ENCODE data around the gene ABR.

Gene ABR

DNA sequence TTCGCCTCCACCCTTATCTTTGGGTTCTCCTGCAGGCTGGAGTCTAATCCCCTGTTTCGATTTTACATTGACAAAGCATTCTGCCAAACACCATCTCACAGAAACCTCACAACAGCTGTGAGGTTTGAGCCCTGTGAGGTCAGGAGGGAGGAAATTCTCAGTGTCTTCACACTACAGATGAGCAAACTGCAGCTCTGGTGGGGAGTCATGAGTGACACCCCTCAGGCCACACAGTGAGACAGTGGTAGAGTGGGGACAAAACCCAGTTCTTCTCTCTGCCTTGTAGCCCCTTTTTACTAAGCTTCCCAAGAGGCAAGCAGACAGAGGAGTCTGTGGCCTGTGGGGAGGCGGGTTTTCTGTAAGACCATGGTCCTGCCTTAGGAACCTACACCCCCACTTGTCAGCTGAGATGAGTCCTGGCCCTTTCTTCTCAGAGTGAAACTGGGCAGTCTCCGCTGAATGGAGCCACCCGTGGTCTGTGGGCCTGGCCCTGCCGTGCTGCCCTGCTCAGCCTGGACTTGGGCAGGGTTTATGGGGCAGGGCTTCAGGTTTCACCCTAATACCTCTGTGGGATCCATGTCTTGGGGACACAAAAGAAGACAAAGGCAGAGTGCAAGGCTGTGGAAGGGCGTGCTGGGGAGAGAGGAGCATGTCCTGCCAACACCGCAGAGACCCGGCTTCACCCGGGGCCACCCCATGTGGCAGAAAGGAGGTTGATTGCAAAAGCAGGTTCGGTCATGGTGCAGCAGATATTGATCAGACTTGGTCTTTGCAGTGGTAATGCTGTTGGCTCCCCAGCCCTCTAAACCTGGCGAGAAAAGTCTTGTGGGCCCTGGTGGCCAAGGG lies 59.0 kb downstream of the ABR start:
- DNase-seq (ENCODE audit: low spot score) = no peak

GRCh38 chr17:1119924-1120323 lies 59.9 kb downstream of the ABR start:
- DNase-seq (ENCODE audit: low spot score) = no peak

DNA sequence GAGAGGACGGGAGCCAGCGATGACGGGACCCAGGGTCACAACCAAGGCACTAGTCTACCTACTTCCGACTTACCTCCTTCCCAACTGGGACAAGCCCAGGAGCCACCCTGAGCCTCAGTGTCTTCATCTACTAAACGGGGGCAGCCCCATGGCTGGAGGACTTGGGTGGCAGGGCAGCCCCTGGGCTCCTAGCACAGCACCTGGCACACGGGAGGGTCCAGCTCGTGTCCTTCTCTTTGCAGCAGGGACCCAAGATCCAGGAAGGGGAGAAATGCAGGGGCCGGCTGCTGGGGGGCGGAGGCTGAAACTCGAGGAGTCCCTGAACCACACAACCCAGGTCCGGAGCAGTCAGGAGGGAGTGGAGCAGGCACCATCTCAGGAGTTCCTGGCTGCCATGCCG lies 63.2 kb downstream of the ABR start:
- no peak for DNase-seq (ENCODE audit: low spot score)

DNA sequence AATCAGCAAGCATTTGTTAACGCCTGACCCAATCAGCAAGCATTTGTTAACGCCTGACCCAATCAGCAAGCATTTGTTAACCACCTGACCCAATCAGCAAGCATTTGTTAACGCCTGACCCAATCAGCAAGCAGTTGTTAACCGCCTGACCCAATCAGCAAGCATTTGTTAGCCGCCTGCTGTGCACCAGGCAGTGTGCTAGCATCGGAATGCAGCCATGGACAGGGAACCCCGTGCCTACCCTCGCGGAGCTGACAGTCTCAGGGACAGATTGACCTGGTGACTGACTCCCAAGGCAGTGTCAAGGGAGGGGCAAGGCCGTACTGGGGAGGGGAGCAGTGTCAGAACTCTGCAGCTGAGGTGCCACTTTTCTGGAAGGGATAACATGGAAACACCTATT lies 66.9 kb downstream of the ABR start:
- no peak for DNase-seq (ENCODE audit: low spot score)

- DNase-seq (ENCODE audit: low spot score) = no peak
Measured at GRCh38 chr17:1111599-1112443, 68.0 kb downstream of the ABR start.

- peak; percentile 84 for DNase-seq (ENCODE audit: low spot score)
Measured at GRCh38 chr17:1110862-1111598, 68.8 kb downstream of the ABR start.

DNA sequence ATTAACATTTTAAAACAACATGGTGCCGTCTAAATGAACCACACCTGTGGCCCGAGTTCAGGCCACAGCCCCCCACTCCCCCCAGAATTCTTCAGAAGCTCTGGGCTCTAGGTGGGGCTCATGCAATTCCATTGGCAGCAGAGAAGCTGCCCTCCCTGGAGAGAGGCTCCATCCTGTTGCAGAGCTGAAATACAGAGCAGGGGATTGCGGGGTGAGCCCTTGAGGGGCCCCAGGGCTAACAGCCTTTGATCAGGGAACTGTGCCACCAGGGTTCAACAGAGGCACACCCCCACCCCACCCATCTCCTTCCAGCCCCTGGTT lies 69.3 kb downstream of the ABR start:
- DNase-seq (ENCODE audit: low spot score) = no peak

- DNase-seq (ENCODE audit: low spot score) = no peak
Measured at GRCh38 chr17:1109606-1110540, 69.9 kb downstream of the ABR start.

DNA sequence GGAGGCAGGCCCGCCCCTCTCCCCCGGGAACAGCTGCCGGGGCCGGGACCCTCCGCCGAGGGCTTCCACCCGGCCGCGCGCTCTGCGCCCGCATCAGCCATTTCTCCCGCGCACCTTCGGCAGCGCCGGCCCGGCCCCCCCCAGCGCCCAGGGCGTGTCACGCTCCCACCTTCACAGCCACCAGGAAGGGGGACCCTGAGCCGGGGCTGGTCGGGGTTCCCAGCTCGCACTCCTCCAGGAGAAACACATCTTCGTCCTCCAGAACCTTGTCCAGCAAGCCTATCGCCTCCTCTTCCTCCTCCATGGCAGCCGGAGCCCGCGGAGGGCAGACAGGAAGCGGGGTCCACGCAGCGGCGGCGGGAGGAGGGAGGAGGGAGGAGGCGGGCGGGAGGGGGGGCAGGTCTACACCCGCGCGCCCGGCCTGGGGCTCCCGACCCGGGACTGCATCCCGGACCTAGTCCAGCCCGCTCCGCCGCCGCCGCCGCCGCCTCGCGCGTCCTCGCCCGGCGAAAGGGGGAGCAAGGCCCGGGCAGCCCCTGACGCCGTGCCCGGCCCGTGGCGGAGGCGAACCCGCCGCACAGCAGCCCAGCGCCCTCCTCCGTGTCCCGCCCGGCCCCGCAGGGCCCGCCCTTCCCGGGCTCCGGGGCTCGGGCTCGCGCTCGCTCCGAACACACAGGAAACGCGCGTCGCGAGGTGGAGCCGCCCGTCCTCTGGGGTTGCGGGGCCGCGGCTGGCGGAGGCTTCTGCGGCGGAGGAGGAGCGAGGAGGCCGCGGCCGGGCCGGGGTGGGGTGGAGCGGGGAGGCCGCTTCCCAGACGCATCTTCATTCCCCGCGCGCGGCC lies 70.8 kb downstream of the ABR start:
- DNase-seq (ENCODE audit: low spot score) = peak; percentile 90

DNA sequence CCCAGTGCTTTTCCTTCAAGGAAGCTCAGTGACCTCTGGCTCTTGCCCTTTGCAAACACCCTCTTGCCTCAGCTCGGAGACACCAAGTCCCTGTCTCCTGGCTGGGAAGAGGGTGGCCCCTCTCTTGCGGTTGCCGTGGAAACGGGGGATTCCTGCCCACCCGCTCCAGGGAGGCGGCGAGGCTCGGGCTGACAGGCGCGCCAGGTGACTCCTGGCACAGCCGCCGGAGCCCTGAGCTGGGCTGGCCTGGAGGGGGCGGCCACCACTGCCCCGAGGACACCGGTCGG lies 71.4 kb downstream of the ABR start:
- no peak for DNase-seq (ENCODE audit: low spot score)

- DNase-seq (ENCODE audit: low spot score) = peak; percentile 32
Measured at GRCh38 chr17:1107777-1108477, 71.9 kb downstream of the ABR start.

GRCh38 chr17:1107083-1107776 lies 72.6 kb downstream of the ABR start:
- no peak for DNase-seq (ENCODE audit: low spot score)

DNA sequence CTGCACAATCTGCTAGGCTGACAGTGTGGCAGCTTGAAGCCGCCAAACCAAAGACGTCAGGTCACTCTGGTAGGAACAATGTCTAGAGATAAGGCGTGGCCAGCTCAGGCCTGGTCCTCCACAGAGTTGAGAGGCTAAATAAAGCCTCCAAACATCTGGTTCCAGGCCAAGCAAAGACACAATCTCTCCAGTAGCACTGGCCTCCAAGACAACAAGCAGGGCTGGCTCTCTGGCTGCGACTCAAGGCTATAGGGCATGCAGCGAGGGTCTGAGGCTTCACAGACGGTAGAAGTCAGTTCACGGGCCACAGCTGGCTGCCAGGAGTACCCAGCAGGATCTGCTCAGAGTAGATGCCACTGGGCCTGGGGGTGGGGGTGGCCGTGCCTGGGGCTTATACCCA lies 75.6 kb downstream of the ABR start:
- DNase-seq (ENCODE audit: low spot score) = no peak

- DNase-seq (ENCODE audit: low spot score) = no peak
Measured at GRCh38 chr17:1100382-1100781, 79.4 kb downstream of the ABR start.

GRCh38 chr17:1099242-1099641 lies 80.5 kb downstream of the ABR start:
- no peak for DNase-seq (ENCODE audit: low spot score)

GRCh38 chr17:1097972-1098744 lies 81.6 kb downstream of the ABR start:
- peak; percentile 88 for DNase-seq (ENCODE audit: low spot score)

GRCh38 chr17:1096215-1096614 lies 83.6 kb downstream of the ABR start:
- DNase-seq (ENCODE audit: low spot score) = no peak

- no peak for DNase-seq (ENCODE audit: low spot score)
Measured at GRCh38 chr17:1095853-1096173, 84.0 kb downstream of the ABR start.
